IPS DF 4.7 (cell line): ENCODE results near the gene APBB1.
A peak's percentile ranks its signal among the peaks of the same experiment; 100 is the strongest.

Experiments used
- DNase-seq: peaks from one replicate; pipeline ENCODE4 v3.0.0-alpha.2; 2013; ENCODE audit warnings: low spot score; ENCODE audit errors: extremely low read depth

APBB1 gene

GRCh38 chr11:6419009-6419631 is at the start of gene APBB1:
APBB1 (minus strand) TSS chr11:6419094; CDS start chr11:6411347, 7,747 bp downstream.
- DNase-seq = no peak

- DNase-seq = no peak
These were observed 40.2 kb upstream of the APBB1 start for GRCh38 chr11:6459099-6459450.

GRCh38 chr11:6458352-6459098 is 39.6 kb upstream of the APBB1 start:
- no peak for DNase-seq

GRCh38 chr11:6457581-6458320 is 38.9 kb upstream of the APBB1 start:
- DNase-seq = no peak

- no peak for DNase-seq
These were observed 37.6 kb upstream of the APBB1 start for GRCh38 chr11:6456361-6457073.

- no peak for DNase-seq
These were observed 36.2 kb upstream of the APBB1 start for GRCh38 chr11:6455070-6455469.

- no peak for DNase-seq
These were observed 34.3 kb upstream of the APBB1 start for GRCh38 chr11:6453152-6453551.

- no peak for DNase-seq
These were observed 33.3 kb upstream of the APBB1 start for GRCh38 chr11:6452219-6452618.

GRCh38 chr11:6448574-6448973 is 29.7 kb upstream of the APBB1 start:
- DNase-seq = no peak

GRCh38 chr11:6443269-6444003 is 24.5 kb upstream of the APBB1 start:
- DNase-seq = no peak

GRCh38 chr11:6442441-6442840 is 23.5 kb upstream of the APBB1 start:
- no peak for DNase-seq

- DNase-seq = no peak
These were observed 22.0 kb upstream of the APBB1 start, which contains the start of gene HPX for GRCh38 chr11:6440906-6441358. HPX (minus strand) TSS chr11:6440987; CDS start chr11:6440963, 24 bp downstream.

GRCh38 chr11:6438979-6439571 is 20.2 kb upstream of the APBB1 start:
- DNase-seq = peak; percentile 44

- no peak for DNase-seq
These were observed 19.1 kb upstream of the APBB1 start for GRCh38 chr11:6437993-6438392.

- no peak for DNase-seq
These were observed 18.5 kb upstream of the APBB1 start for GRCh38 chr11:6437423-6437822.

GRCh38 chr11:6433998-6434660 is 15.2 kb upstream of the APBB1 start:
- DNase-seq = no peak

- no peak for DNase-seq
These were observed 13.0 kb upstream of the APBB1 start for GRCh38 chr11:6431861-6432260.

GRCh38 chr11:6427516-6427915 is 8.6 kb upstream of the APBB1 start:
- DNase-seq = no peak

GRCh38 chr11:6420677-6421076 is 1.8 kb upstream of the APBB1 start:
- no peak for DNase-seq

GRCh38 chr11:6418557-6419008 is 311 bp downstream of the APBB1 start:
- no peak for DNase-seq
